Hippocampal formation (tissue), 2 donors: Measurements from ENCODE around the gene ACAD11.
A peak's percentile ranks its signal among the peaks of the same experiment; 100 is the strongest.
"Not testable (repeated sequence)": the region's sequence is repeated elsewhere in the genome, so short reads cannot be mapped to it uniquely, and the experiment has no call there.

Experiments
- DNase-seq, 2 donors: peaks; one replicate each; lab custom pipeline; 2025; lab: John Stamatoyannopoulos, UW

Gene ACAD11

GRCh38 chr3:132645058-132645457 lies 14.6 kb downstream of the ACAD11 start:
- DNase-seq: no peak

DNA sequence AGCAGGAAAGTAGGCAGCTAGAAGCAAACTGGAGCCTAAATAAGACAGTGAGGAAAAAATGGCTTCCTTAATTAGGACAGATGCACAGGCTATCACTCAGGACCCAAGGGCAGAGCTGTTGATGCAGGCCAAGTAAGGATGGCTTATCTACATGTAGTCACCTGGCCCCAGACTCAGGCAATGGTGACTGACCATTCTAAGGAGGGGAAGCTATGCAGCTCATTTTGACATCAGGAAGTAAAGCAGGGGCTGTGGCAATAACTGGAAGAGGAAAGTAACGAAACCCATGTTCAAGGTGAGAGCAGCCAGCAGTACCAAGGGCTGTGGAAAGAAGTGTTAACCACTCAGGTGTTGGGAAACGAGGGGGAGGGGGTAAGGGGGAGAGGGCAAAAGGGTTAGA lies 16.2 kb downstream of the ACAD11 start:
- DNase-seq: no peak

DNA sequence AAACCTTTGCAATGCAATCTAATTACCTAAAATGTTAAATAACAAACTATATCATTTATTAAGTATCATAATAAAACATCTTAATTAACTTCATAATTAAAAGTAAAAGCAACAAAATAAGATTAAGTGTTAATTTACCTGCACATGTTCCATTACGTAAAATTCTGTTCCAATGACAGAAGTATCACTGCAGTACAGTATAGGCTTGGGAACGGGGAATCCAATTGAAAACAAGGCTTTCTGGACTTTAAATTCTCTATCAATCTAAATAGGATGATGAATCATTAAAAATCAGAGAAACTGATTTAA lies 17.1 kb downstream of the ACAD11 start:
- no peak for DNase-seq

- DNase-seq: peak in 1 of 2 donors; percentile 19
Observed at GRCh38 chr3:132641837-132642538, 17.6 kb downstream of the ACAD11 start.

DNA sequence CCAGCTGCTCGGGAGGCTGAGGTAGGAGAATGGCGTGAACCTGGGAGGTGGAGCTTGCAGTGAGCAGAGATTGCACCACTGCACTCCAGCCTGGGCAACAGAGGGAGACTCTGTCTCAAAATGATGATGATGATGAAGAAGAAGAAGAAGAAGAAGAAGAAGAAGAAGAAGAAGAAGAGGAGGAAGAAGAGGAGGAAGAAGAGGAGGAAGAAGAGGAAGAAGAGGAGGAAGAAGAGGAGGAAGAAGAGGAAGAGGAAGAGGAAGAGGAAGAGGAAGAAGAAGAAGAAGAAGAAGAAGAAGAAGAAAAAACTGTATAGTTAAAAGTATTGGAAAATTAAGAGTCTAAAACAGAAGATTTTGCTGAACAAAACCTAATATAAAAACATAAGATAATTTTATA lies 18.2 kb downstream of the ACAD11 start:
- DNase-seq: not testable (repeated sequence)

DNA sequence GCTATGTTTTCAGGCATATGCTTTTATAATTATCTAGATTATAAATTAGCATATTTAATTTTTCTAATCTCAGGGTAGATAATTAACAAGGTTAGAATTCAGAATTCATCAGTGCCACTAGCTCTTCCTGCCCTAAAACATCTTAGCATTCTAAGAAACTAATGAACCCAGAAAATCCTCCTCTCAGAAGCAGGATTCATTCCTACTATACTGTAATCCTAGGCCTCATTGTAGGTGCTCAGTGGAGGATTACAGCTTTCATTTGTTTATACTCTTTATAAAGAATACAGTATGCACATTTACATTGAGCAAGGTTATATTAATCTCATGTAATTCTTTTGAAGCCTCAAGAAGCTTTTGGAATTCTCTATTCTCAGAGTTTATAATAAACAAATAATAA lies 20.9 kb downstream of the ACAD11 start:
- DNase-seq: no peak

DNA sequence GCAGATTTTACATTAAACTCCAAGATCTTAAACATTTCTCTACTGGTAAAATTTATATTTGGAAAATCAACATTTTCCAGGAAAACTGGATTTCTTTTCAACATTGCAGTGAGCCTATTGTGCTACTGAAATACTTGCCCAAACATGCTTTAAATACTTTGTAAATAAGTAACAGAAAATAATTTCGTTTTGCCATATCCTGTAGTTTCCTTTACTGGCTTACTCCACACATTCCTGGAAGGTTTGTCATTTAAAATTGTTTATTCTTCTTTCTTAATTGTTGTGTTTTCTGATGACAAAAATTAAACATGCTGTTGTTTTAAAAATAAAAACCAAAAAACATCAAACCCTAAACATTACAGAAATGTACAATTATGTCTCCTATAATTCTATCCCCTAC lies 22.0 kb downstream of the ACAD11 start:
- no peak for DNase-seq

DNA sequence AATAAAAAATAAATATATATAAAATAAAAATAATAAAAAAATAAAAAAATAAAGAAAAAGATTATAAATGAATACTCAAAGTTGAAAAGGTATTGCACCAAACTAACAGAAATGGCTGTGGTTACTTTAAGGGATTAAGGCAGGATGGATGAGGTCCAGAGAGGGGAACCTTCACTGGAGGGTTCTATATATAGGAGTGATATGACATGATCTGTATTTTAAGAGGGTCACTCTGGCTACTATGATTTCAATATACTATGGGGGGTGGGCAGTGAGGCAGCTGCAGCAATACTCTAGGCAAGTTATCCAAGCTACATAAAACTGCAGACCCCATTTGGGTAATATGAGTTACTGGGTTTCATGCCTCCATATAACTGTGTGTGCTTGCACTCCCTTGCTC lies 24.6 kb downstream of the ACAD11 start:
- DNase-seq: no peak

DNA sequence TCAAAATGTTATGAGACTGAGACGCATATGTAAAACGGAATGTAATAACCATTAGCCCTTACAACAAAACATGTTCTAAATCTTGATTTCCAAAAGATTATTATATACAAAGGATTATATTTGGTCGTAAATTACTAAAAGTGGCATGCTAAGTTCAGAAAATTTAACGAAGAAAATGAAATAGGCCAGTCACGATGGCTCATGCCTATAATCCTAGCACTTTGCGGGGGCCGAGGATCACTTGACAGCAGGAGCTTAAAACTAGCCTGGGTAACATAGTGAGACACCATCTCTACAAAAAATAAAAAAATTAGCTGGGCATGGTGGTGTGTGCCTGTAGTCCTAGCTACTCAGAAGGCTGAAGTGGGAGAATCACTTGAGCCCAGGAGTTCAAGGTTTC lies 29.0 kb downstream of the ACAD11 start:
- DNase-seq: no peak

DNA sequence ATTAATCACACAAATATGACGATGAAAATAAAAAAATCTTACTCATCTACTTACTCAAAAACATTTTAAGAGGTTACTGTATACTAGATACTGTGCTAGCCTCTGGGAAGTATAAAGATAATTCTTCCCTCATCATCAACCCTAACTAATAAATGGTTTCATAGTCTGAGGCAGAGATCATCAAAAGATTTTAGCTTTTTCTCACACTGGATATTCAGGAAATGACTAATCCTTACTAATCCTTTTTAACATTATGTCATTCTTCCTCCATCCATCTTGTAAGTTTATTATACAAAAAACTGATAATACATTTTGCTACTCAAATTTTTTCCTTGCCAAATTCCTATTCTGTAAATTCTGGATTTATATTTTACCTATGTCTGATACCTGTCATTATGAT lies 29.7 kb downstream of the ACAD11 start:
- no peak for DNase-seq

DNA sequence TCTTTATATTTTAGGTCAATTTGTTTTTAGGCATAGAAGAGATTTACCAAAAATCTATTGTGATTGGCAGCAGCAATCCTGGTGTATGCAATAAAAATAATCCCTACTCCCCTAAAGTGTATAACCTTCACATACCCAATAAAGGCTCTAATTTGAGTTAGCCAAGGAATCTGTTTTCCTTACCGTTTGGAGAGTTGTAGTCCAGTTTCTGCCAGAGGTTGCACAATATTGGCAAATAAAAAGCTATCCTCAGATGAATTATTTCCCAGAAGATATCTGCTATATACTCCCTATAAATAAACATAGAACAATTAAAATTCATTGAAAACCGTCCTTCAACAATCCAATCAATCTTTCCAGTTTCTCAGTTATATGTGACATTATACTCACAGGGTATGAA lies 31.5 kb downstream of the ACAD11 start:
- DNase-seq: no peak

DNA sequence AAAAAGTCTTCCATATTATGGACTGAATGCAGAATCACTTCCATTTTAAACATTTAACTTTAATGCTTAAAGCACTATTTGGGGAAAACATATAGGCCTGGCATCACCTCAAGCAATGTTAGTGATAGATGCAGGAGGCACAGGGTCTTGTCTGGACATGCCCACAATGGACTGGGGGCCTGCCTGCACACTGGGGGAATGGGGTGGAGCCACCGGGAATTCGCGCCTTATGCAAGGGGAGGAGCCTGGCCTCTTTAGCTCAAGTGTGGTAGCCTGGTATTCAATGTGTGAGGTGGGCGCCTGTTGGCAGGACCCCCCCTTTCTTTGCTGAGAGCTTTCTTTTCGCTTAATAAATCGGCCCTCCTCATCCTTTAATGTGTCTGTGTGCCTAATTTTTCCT lies 32.7 kb downstream of the ACAD11 start:
- no peak for DNase-seq

DNA sequence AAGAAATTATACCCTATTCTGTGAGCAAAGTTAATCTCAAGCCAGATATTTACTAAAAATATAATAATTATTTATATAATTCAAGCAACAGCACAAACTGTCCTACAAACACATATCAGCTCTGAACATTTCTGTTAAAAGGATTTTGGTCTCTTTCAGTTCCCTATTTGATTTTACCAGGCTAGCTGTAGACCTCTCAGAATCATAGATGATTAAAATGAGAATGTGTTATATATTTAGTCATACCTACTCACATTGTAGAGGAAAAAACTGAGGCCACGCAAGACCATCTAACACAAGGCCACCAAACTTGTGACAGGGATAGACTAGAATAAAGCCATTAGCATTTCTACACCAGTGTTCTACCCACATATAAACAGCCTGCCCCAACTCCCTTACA lies 34.0 kb downstream of the ACAD11 start:
- DNase-seq: no peak

- DNase-seq: no peak
Observed at GRCh38 chr3:132624790-132625189, 34.8 kb downstream of the ACAD11 start.

- DNase-seq: no peak
Observed at GRCh38 chr3:132623646-132624045, 36.0 kb downstream of the ACAD11 start.

DNA sequence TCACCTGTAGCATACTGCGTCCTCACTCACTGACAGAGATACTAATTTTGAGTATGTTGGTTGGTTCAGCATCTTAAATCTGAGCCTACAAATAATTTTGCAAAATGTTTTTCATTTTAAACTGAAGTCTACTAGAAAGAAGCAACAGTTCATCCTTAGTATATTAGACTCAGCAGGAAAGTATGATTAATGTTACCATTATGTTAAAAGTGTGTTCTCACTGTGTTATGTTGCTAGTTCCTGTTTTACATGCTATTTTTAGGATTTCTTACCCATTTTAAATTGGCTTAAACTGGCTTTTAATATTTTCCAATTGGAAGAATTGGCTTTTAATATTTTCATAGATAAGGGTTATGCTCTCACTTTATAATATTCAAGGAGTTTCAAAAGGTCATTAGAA lies 36.8 kb downstream of the ACAD11 start:
- DNase-seq: no peak

DNA sequence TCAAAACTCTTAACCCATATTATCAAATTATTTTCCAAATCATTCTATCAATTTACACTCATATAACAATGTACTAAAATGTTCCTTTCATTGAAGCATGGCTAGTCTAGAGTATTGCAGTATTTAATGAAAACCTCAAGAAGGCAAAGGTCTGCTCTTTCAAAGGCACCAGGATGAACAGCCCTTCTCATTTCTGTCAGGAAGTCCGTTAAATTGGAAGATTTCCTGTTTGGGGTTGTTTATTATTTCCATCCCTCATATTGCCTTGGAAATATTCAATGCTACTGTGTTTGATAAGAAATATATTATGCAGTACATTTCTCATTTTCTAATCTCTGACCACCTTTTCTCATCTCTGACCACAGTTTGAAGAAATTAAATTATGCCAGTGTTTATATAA lies 37.5 kb downstream of the ACAD11 start:
- no peak for DNase-seq

GRCh38 chr3:132616780-132617179 lies 42.8 kb downstream of the ACAD11 start:
- DNase-seq: no peak

- DNase-seq: no peak
Observed at GRCh38 chr3:132615881-132616280, 43.7 kb downstream of the ACAD11 start.

- not testable (repeated sequence) for DNase-seq
Observed at GRCh38 chr3:132615301-132615700, 44.3 kb downstream of the ACAD11 start.

DNA sequence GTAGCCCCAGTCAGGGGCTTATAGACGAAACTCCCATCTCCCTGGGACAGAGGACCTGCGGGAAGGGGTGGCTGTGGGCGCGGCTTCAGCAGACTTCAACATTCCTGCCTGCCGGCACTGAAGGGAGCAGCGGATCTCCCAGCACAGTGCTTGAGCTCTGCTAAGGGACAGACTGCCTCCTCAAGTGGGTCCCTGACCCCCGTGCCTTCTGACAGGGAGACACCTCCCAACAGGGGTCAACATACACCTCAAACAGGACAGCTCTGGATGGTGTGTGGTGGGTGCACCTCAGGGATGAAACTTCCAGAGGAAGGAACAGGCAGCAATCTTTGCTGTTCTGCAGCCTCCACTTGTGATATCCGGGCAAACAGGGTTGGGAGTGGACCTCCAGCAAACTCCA lies 53.0 kb downstream of the ACAD11 start:
- DNase-seq: not testable (repeated sequence)

- no peak for DNase-seq
Observed at GRCh38 chr3:132606085-132606484, 53.5 kb downstream of the ACAD11 start.

GRCh38 chr3:132605374-132605792 lies 54.2 kb downstream of the ACAD11 start:
- DNase-seq: no peak

- DNase-seq: not testable (repeated sequence)
Observed at GRCh38 chr3:132600614-132601013, 59.0 kb downstream of the ACAD11 start.

DNA sequence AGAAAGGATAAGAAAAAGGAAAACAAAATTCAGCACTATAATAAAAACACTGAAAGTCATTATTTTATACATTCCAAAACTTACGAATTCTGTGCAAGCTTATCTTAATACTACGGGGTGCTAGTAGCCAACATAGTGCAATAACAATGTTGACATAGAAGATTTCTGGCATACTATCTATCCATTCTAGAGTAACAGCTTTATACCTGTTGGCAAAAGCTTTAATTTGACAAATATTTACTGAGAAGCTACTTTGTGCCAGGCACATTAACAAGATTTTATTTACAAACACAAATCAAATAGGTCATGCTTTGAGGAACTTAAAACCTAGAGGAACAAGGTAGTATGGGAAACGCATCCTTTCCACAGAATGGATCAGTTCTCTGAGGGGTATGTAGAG lies 61.4 kb downstream of the ACAD11 start:
- DNase-seq: no peak
